HepG2 (cell line): ENCODE results near the gene PGAP3. TPM values are rescaled to one million over a fixed set of nuclear protein-coding genes. Genes with fewer than 3 reads are reported as not detected.

Experiments
- GABPA ChIP-seq, 2 experiments: IDR thresholded peaks; 2 replicates each; pipeline ENCODE4 v1.6.1; 2011 to 2016; ENCODE audit warnings: low read depth in 2 of 2, low read length in 1 of 2, missing biosample characterization in 1 of 2, missing genetic modification characterization in 1 of 2
- HES4 ChIP-seq: sonication (generic); formaldehyde crosslinking; IDR thresholded peaks from 2 replicates; pipeline ENCODE4 v1.9.0; 2021; ENCODE audit warnings: mild to moderate bottlenecking, missing genetic modification reagents, borderline replicate concordance
- HNF4G ChIP-seq, 2 experiments: sonication (generic) in 1 of 2; formaldehyde crosslinking in 1 of 2; IDR thresholded peaks; 2 replicates each; pipeline versions ENCODE4 v1.4.0 to v1.6.1; 2011 to 2020; ENCODE audit warnings: borderline replicate concordance in 2 of 2, low read depth in 2 of 2, mild to moderate bottlenecking in 2 of 2, low read length in 1 of 2, missing genetic modification reagents in 1 of 2, moderate library complexity in 1 of 2
- MEIS1 ChIP-seq: sonication (generic); formaldehyde crosslinking; IDR thresholded peaks from 2 replicates; pipeline ENCODE4 v1.9.0; 2021; ENCODE audit warnings: mild to moderate bottlenecking, missing genetic modification reagents, moderate library complexity, borderline replicate concordance
- TEAD2 ChIP-seq: sonication (generic); formaldehyde crosslinking; IDR thresholded peaks from 2 replicates; pipeline ENCODE4 v1.9.0; 2021; ENCODE audit warnings: missing genetic modification reagents
- ZNF331 ChIP-seq: sonication (generic); formaldehyde crosslinking; IDR thresholded peaks from 2 replicates; pipeline ENCODE4 v1.4.0; 2020; ENCODE audit warnings: missing genetic modification reagents
- ZNF430 ChIP-seq: sonication (generic); formaldehyde crosslinking; IDR thresholded peaks from 2 replicates; pipeline ENCODE4 v1.9.0; 2021; ENCODE audit warnings: mild to moderate bottlenecking, missing genetic modification reagents
- polyA plus RNA-seq, 8 experiments: library from polyadenylated mRNA; depleted of rRNA in 3 of 8; stranded (reverse) in 7 of 8; unstranded in 1 of 8; fragments of >200 nt; fragmentation: Illumina TruSeq in 4 of 8; extraction: Trizol in 4 of 8; gene quantifications; 2 replicates each; pipeline versions ENCODE4 v1.2.1 to v1.2.3, GENCODE V29; 2011 to 2016; ENCODE audit warnings: low read depth in 4 of 8, missing spikeins in 1 of 8, mixed read lengths in 1 of 8; ENCODE audit not compliant: insufficient read depth in 1 of 8
- total RNA-seq, 5 experiments: library from RNA; depleted of rRNA; stranded (reverse); fragments of >200 nt; fragmentation: Illumina TruSeq; extraction: Trizol; gene quantifications; 2 replicates each; pipeline ENCODE4 v1.2.3, GENCODE V29; 2016; ENCODE audit warnings: low read depth in 1 of 5
- TF ChIP-seq, protein P1 (sequence below): fragments of 450-650 bp; IDR thresholded peaks from 2 replicates; pipeline ENCODE4 v1.6.1; 2017
- TF ChIP-seq, protein P2 (sequence below): sonication (generic); formaldehyde crosslinking; IDR thresholded peaks from 2 replicates; pipeline ENCODE4 v1.9.0; 2022; ENCODE audit warnings: missing genetic modification reagents, mild to moderate bottlenecking, borderline replicate concordance
- TF ChIP-seq, protein P3 (sequence below): sonication (generic); formaldehyde crosslinking; IDR thresholded peaks from 2 replicates; pipeline ENCODE4 v1.4.0; 2020; ENCODE audit warnings: mild to moderate bottlenecking, missing genetic modification reagents

The PGAP3 gene
- total and polyA plus RNA-seq, 2 of the 13 experiments (the other 11 are each of a cell fraction or from before 2014, with no cell fraction given): 11.9 to 14.6 TPM

DNA sequence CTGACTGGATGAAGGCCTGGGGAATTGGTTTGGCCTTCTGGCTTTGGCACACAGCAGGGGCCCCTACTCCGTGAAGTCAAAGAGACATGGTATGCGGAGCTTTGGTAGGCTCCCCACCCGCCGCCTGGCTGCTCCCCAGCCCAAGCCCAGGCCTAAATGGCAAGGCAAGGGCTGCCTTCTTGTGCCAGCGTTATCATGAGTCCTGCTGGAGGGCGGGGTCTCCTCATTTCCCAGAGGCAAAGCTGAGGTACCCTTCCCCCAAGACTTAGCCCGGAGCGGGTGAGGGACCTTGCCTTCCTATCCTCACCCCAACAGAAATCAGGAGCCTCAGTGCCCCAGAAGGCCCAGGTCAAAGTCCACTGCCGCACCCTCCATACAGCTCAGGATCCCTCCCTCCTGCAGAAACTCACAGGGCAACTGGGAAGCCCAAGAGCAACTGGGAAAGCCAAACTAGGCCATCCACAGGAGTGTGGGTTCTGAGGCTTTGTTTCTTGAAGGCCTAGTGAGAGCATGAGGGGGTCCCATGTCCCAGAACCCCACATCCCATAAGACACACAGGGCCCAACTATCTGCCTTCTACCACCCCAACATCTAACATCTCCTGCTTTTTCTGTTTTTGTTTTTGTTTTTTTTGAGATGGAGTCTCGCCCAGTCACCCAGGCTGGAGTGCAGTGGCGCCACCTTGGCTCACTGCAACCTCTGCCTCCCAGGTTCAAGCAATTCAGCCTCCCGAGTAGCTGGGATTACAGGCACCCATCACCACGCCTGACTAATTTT, 9.3 kb downstream of the PGAP3 start (continued):
- TF ChIP-seq GABPA (IDR thresholded peaks at IDR 0.05; ENCODE audit: low read depth, low read length): no peak
- no peak for TF ChIP-seq GABPA (CRISPR knock-in tag; IDR thresholded peaks at IDR 0.05; ENCODE audit: low read depth)
- no peak for TF ChIP-seq TEAD2
- TF ChIP-seq ZNF331 (CRISPR knock-in tag): no peak
- TF ChIP-seq, protein P1, sequence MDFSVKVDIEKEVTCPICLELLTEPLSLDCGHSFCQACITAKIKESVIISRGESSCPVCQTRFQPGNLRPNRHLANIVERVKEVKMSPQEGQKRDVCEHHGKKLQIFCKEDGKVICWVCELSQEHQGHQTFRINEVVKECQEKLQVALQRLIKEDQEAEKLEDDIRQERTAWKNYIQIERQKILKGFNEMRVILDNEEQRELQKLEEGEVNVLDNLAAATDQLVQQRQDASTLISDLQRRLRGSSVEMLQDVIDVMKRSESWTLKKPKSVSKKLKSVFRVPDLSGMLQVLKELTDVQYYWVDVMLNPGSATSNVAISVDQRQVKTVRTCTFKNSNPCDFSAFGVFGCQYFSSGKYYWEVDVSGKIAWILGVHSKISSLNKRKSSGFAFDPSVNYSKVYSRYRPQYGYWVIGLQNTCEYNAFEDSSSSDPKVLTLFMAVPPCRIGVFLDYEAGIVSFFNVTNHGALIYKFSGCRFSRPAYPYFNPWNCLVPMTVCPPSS: no peak
- no peak for TF ChIP-seq MEIS1 (CRISPR knock-in tag)
- TF ChIP-seq, protein P2, sequence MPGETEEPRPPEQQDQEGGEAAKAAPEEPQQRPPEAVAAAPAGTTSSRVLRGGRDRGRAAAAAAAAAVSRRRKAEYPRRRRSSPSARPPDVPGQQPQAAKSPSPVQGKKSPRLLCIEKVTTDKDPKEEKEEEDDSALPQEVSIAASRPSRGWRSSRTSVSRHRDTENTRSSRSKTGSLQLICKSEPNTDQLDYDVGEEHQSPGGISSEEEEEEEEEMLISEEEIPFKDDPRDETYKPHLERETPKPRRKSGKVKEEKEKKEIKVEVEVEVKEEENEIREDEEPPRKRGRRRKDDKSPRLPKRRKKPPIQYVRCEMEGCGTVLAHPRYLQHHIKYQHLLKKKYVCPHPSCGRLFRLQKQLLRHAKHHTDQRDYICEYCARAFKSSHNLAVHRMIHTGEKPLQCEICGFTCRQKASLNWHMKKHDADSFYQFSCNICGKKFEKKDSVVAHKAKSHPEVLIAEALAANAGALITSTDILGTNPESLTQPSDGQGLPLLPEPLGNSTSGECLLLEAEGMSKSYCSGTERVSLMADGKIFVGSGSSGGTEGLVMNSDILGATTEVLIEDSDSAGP (CRISPR knock-in tag): peak; percentile 21; the same call in 1 of the 2 replicates
- no peak for TF ChIP-seq HES4 (CRISPR knock-in tag)
- TF ChIP-seq ZNF430: no peak
- TF ChIP-seq HNF4G (IDR thresholded peaks at IDR 0.05; ENCODE audit: borderline replicate concordance, low read depth, low read length): 0 out of 2 replicates have a peak, but pooled peaks have one; percentile 31
- no peak for TF ChIP-seq HNF4G (CRISPR knock-in tag; IDR thresholded peaks at IDR 0.05; ENCODE audit: borderline replicate concordance, low read depth)
- TF ChIP-seq, protein P3, sequence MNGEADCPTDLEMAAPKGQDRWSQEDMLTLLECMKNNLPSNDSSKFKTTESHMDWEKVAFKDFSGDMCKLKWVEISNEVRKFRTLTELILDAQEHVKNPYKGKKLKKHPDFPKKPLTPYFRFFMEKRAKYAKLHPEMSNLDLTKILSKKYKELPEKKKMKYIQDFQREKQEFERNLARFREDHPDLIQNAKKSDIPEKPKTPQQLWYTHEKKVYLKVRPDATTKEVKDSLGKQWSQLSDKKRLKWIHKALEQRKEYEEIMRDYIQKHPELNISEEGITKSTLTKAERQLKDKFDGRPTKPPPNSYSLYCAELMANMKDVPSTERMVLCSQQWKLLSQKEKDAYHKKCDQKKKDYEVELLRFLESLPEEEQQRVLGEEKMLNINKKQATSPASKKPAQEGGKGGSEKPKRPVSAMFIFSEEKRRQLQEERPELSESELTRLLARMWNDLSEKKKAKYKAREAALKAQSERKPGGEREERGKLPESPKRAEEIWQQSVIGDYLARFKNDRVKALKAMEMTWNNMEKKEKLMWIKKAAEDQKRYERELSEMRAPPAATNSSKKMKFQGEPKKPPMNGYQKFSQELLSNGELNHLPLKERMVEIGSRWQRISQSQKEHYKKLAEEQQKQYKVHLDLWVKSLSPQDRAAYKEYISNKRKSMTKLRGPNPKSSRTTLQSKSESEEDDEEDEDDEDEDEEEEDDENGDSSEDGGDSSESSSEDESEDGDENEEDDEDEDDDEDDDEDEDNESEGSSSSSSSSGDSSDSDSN (CRISPR knock-in tag): 0 out of 2 replicates have a peak, but pooled peaks have one; percentile 2
